A673 (cell line): ENCODE data around the gene ZC3HAV1L. TPM values are rescaled to one million over a fixed set of nuclear protein-coding genes. Genes with fewer than 3 reads are reported as not detected.

Experiments used
- BruUV-seq: library from RNA; stranded (reverse); fragments of 400-500 nt; replicated peaks from 2 replicates; lab custom pipeline; 2021; lab: Mats Ljungman, UMichigan
- CTCF ChIA-PET: fragments of 300-600 bp; sonication (Branson Sonifier 250); formaldehyde crosslinking; loops from one replicate; lab custom pipeline; 2022; ENCODE audit warnings: antibody characterized with exemption; lab: Charles Lee
- POLR2A ChIA-PET: fragments of 300-600 bp; sonication (Branson Sonifier 250); formaldehyde crosslinking; loops from one replicate; lab custom pipeline; 2022; ENCODE audit warnings: antibody characterized with exemption; ENCODE audit not compliant: low non-redundant PET; lab: Charles Lee
- DNase-seq: peaks from one replicate; pipeline ENCODE4 v3.0.0-alpha.2; 2015; ENCODE audit warnings: low spot score
- H3K27ac ChIP-seq: fragments of 200-600 bp; sonication (generic); 2 replicates; pipeline ENCODE4 v1.5.1; 2016; ENCODE audit warnings: mixed run types, low read depth, mild to moderate bottlenecking, mixed read lengths, antibody characterized with exemption, low read length; ENCODE audit not compliant: poor library complexity, severe bottlenecking
- H3K27me3 ChIP-seq: fragments of 200-600 bp; sonication (generic); replicated peaks from 2 replicates; pipeline ENCODE4 v1.6.1; 2017; ENCODE audit warnings: mixed run types, low read depth, mild to moderate bottlenecking, mixed read lengths, antibody characterized with exemption, low read length; ENCODE audit not compliant: insufficient read depth, poor library complexity
- H3K36me3 ChIP-seq: fragments of 200-600 bp; sonication (generic); 2 replicates; pipeline ENCODE4 v1.6.1; 2016; ENCODE audit warnings: mixed run types, mild to moderate bottlenecking, mixed read lengths, antibody characterized with exemption, low read length; ENCODE audit not compliant: insufficient read depth, poor library complexity, severe bottlenecking
- H3K4me1 ChIP-seq: fragments of 200-600 bp; sonication (generic); 2 replicates; pipeline ENCODE4 v1.6.1; 2017; ENCODE audit warnings: mixed run types, mild to moderate bottlenecking, mixed read lengths, antibody characterized with exemption, low read length; ENCODE audit not compliant: insufficient read depth, poor library complexity, severe bottlenecking
- H3K4me3 ChIP-seq: fragments of 200-600 bp; sonication (generic); 2 replicates; pipeline ENCODE4 v1.5.1; 2016; ENCODE audit warnings: low read depth, mixed run types, mild to moderate bottlenecking, mixed read lengths, low read length; ENCODE audit not compliant: poor library complexity, severe bottlenecking
- H3K9me3 ChIP-seq: fragments of 200-600 bp; sonication (generic); 2 replicates; pipeline ENCODE4 v1.6.1; 2016; ENCODE audit warnings: mixed run types, low read depth, mild to moderate bottlenecking, mixed read lengths, antibody characterized with exemption, low read length; ENCODE audit not compliant: poor library complexity, severe bottlenecking
- EZH2 ChIP-seq: fragments of 200-600 bp; sonication (generic); IDR thresholded peaks from 2 replicates; pipeline ENCODE4 v1.6.1; 2017; ENCODE audit warnings: borderline replicate concordance, low read depth, mild to moderate bottlenecking, mixed read lengths, antibody characterized with exemption, low read length; ENCODE audit not compliant: poor library complexity, severe bottlenecking
- intact Hi-C: fragments of 100-400 bp; cut with micrococcal nuclease; formaldehyde crosslinking; loops from one replicate; pipeline ENCODE4 v1.10.0; 2022; ENCODE audit not compliant: unreplicated experiment
- total RNA-seq: library from RNA; stranded (reverse); gene quantifications from 2 replicates; pipeline ENCODE4 v1.2.3, GENCODE V29; 2021
- TF ChIP-seq, protein P1 (sequence below): fragments of 300-800, 200-600 bp; sonication (generic); conservative IDR thresholded peaks from 2 replicates; pipeline ENCODE4 v1.5.1; 2017; ENCODE audit warnings: low read depth, mild to moderate bottlenecking, antibody characterized with exemption, low read length, moderate library complexity, mixed read lengths

Gene ZC3HAV1L
- total RNA-seq, 1 experiment from 2014 or later, result 36.5 TPM

DNA sequence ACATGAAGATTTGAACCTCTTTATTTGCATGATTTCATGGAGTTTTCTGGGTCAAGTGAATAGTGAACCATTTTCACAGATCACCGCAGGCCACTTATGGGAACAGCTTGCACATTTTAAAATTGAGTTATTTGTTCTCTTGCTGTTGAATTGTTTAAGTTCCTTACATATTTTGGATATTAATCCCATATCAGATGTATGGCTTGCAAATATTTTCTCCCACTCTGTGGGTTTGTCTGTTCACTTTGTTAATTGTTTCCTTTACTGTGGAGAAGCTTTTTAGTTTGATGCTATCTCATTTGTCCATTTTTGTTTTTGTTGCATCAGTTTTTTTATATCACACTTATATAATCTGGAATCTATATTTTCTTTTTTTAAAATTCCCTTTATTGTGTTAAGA, 14.1 kb upstream of the ZC3HAV1L start:
- H3K36me3 ChIP-seq, result peaks cover 2% of the 10 kb centered on the region
- CTCF ChIA-PET, result no interaction called here
- no peak overlapping the region for H3K27ac ChIP-seq
- no TSS peak for BruUV-seq
- H3K27me3 ChIP-seq, result no peaks in the 10 kb centered on the region
- TF ChIP-seq, protein P1, sequence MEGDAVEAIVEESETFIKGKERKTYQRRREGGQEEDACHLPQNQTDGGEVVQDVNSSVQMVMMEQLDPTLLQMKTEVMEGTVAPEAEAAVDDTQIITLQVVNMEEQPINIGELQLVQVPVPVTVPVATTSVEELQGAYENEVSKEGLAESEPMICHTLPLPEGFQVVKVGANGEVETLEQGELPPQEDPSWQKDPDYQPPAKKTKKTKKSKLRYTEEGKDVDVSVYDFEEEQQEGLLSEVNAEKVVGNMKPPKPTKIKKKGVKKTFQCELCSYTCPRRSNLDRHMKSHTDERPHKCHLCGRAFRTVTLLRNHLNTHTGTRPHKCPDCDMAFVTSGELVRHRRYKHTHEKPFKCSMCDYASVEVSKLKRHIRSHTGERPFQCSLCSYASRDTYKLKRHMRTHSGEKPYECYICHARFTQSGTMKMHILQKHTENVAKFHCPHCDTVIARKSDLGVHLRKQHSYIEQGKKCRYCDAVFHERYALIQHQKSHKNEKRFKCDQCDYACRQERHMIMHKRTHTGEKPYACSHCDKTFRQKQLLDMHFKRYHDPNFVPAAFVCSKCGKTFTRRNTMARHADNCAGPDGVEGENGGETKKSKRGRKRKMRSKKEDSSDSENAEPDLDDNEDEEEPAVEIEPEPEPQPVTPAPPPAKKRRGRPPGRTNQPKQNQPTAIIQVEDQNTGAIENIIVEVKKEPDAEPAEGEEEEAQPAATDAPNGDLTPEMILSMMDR, result no peak
- peaks cover 23% of the 10 kb centered on the region for H3K4me1 ChIP-seq
- intact Hi-C loops, result no loop called here
- no peaks in the 10 kb centered on the region for H3K9me3 ChIP-seq
- POLR2A ChIA-PET, result no interaction called here
- DNase-seq, result no peak
- no peak overlapping the region for H3K4me3 ChIP-seq

DNA sequence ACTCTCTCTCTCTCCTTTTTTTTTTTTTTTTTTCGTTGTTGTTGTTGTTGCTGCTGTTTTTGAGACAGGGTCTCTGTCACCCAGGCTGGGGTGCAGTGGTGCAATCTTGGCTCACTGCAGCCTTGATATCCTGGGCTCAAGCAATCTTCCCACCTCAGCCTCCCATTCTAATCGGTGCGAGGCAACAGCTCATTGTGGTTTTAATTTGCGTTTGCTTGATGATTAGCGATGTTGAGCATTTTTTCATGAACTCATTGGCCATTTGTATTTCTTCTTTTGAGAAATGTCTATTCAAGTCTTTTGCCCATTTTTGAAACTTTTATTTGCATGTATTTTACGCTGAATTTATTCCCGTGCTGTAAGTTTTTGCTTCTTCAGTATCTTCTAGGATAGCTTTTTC, 13.3 kb upstream of the ZC3HAV1L start:
- no peaks in the 10 kb centered on the region for H3K27me3 ChIP-seq
- H3K36me3 ChIP-seq, result peaks cover 2% of the 10 kb centered on the region
- CTCF ChIA-PET, result no interaction called here
- intact Hi-C loops, result no loop called here
- no TSS peak for BruUV-seq
- TF ChIP-seq EZH2, result no peak
- TF ChIP-seq, protein P1, result no peak
- H3K4me3 ChIP-seq, result no peak overlapping the region
- no peak overlapping the region for H3K27ac ChIP-seq
- H3K9me3 ChIP-seq, result no peaks in the 10 kb centered on the region
- H3K4me1 ChIP-seq, result peaks cover 16% of the 10 kb centered on the region
- POLR2A ChIA-PET, result no interaction called here
- DNase-seq, result no peak

DNA sequence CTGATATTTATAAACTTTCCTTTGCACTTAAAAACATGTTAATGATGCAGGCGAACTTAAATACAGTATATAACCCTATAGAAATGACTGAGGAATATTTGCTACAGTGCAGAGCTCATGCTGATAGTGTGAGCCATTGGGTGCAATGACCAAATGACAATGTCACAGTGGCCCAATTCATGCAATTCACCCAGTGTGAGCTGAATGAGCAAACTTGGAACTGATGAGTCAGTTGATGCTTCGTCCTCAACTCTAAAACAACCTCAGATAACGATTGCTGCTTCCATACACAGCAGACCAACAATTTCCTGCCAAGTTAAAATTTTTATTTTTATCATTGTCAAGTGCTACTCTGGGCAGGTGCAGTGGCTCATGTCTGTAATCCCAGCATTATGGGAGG, 12.1 kb upstream of the ZC3HAV1L start:
- TF ChIP-seq EZH2, result no peak
- TF ChIP-seq, protein P1, result no peak
- Histone ChIP-seq H3K27me3 (no peaks in the 10 kb centered on the region), H3K9me3 (no peaks in the 10 kb centered on the region), H3K4me1 (peaks cover 4% of the 10 kb centered on the region), H3K27ac (no peak overlapping the region), H3K36me3 (peaks cover 2% of the 10 kb centered on the region), H3K4me3 (no peak overlapping the region)
- ChIA-PET CTCF (no interaction called here), POLR2A (no interaction called here)
- BruUV-seq, result no TSS peak
- intact Hi-C loops, result no loop called here
- DNase-seq, result no peak
